C4-2B (cell line): ENCODE data around the gene XPR1.

Experiments
- H3K27ac ChIP-seq: fragments of 450-650 bp; 2 replicates; pipeline ENCODE4 v1.5.1; 2017
- CTCF ChIP-seq: fragments of 450-650 bp; conservative IDR thresholded peaks from 2 replicates; pipeline ENCODE4 v1.5.1; 2017; ENCODE audit warnings: mild to moderate bottlenecking
- ZFX ChIP-seq: fragments of 450-650 bp; IDR thresholded peaks from 2 replicates; pipeline ENCODE4 v1.6.1; 2017

The XPR1 gene

DNA sequence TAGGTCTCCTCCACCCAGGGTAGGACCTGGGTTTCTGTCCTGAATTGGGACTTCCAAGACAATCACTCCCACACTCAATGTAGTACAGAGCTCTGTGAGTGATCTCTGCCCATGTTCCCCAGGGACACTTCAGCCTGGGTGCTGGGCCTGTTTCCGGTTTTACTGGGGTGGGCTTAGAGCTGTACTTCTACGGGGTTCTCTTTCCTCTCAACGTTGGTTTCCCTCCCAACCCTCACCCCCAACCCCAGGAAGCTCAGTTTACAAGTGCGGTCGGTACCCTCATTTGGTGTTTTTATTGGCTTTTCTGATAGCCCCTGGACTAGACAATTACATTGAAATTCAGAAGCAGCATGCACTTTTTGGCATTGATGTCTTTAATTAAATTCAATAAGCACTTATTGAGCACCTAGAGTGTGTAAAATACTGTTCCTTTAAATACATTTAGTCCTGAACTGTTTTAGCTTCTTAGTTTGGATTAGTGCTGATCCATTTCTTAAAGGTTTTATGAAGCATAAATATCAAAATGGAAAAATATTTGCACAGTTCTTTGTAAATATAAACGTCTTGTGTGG is 542 bp upstream of the XPR1 start:
- no peak for TF ChIP-seq ZFX
- TF ChIP-seq CTCF: no peak
- H3K27ac ChIP-seq: no peak overlapping the region; the same call in 1 of the 2 replicates

DNA sequence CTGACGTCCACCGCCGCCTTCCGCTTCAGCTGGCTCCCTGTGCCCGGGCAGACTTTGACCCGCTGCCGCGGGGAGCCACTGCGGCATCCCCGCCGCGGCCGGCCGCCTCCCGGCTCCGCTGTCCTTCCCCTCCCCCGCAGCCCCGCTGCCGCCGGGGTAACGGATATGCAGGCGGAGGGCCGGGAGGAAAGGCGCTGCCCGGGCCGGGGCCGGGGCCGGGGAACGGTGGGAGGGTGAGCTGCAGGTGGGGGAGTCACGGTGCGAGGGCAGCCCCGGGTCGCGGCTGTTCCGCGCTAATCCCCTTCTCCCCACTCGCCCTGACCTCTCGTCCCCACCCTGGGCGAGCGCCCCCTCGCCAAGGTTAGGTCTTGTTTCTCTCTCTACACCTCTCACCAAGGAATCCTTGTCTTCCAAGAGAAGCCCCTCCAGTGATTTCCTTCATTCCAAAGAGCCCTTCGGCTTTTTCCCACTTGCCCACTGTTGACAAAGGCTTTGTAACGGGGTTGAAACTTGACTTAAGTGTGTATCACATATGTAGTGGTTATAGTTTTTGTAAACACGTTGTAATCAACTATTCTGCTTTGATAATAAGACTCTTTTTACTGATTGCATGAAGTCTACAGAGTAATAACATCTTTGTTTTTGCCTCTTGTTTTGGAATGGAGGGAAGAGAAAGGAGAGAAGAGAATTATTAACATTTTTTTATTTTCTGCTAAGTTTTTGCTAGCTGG is 669 bp downstream of the XPR1 start:
- TF ChIP-seq ZFX: 0 out of 2 replicates have a peak, but pooled peaks have one; percentile 8
- peak; percentile 44 for TF ChIP-seq CTCF
- H3K27ac ChIP-seq: peak overlapping the region; percentile 68

DNA sequence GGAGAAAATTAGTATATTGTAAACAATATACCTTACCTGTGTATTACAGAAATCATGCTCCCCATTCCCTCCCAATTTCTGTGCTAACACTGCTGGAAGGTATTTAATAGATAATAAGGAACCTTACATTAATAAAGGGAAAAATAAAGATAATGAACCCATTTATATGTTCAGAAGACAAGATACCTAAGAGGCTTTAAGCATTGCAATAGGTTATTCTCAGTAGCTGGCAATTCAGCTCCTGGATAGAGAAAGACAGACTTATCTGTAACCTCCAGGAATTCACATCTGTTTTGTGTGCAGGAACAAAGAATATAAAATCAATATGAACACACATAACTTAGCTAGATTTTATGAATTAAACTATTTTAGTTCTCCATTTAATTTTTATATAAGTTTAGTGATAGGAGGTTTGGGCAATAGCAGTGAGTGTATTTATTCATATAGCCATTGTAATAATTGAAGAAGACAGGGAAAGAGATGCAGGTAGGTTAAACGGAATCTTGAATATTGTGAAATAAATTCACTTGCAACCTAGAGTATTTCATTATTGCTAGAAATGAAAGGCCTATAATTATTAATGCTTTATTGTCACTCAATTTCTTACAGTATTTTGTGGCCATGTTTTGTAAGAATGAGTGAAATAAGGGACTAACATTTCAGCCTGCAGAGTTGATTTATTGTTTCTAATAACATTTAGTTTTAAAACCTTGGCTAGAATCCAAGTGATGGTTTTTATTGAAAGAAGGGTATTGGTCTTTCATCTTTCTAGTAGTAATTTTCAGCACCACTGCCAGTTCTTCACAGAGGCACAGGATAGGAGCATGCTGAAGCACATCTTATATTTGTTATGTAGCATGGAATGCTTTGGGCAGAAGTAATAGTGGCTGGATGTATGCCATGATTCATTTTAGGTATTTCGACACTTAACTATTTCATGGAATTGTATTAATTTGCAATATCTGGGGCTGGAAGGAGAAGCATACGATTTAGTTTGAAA is 1.5 kb downstream of the XPR1 start:
- TF ChIP-seq ZFX: no peak
- TF ChIP-seq CTCF: no peak

GRCh38 chr1:180636138-180636537 is 4.3 kb downstream of the XPR1 start:
- TF ChIP-seq ZFX (no peak), CTCF (peak; percentile 24; the same call in 1 of the 2 replicates)
- H3K27ac ChIP-seq: no peak overlapping the region

More for the DNA sequence above, 1.5 kb downstream of the XPR1 start:
- H3K27ac ChIP-seq: no peak overlapping the region

- H3K27ac ChIP-seq: no peak overlapping the region
- no peak for TF ChIP-seq CTCF
- no peak for TF ChIP-seq ZFX
Measured at GRCh38 chr1:180639871-180640270, 8.0 kb downstream of the XPR1 start.

GRCh38 chr1:180640531-180640949 is 8.7 kb downstream of the XPR1 start:
- no peak overlapping the region for H3K27ac ChIP-seq
- no peak for TF ChIP-seq CTCF
- TF ChIP-seq ZFX: no peak

DNA sequence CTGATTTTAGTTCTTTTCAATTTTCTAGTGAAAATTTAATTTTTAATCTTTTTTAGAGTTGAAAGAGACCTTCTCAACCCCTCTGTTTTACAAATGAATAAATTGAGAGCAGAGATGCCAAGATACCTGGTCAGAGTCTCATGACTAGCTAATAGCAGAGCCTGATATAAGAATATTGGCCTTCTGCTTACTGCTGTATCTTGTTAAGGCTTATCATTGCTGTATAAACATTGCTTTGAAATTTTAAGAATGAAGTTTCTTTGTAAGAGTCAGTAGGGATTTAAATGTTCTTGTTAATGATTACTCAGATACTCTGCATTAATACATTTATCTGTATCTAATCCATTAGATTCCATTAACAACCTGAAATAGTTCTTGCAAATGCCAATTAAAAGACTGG is 9.8 kb downstream of the XPR1 start:
- H3K27ac ChIP-seq: no peak overlapping the region
- TF ChIP-seq CTCF (no peak), ZFX (no peak)
